GM19240 (cell line): ENCODE results near the gene STK11.
"Not testable (repeated sequence)": the region's sequence is repeated elsewhere in the genome, so short reads cannot be mapped to it uniquely, and the experiment has no call there.

ENCODE experiments used
- DNase-seq: peaks from one replicate; pipeline ENCODE4 v3.0.0; 2011; ENCODE audit warnings: low spot score; ENCODE audit not compliant: insufficient read length

Gene STK11

GRCh38 chr19:1206150-1206863, 729 bp downstream of the STK11 start:
- no peak for DNase-seq

GRCh38 chr19:1206864-1207450, 1.4 kb downstream of the STK11 start:
- no peak for DNase-seq

- not testable (repeated sequence) for DNase-seq
These were observed 3.3 kb downstream of the STK11 start for GRCh38 chr19:1208830-1209229.

GRCh38 chr19:1210227-1210538, 4.6 kb downstream of the STK11 start:
- no peak for DNase-seq

- no peak for DNase-seq
These were observed 6.1 kb downstream of the STK11 start for GRCh38 chr19:1211494-1212234.

GRCh38 chr19:1213391-1214286, 8.1 kb downstream of the STK11 start:
- no peak for DNase-seq

GRCh38 chr19:1214299-1214861, 8.8 kb downstream of the STK11 start:
- DNase-seq, result no peak

GRCh38 chr19:1214862-1215731, 9.5 kb downstream of the STK11 start:
- no peak for DNase-seq

- DNase-seq, result no peak
These were observed 11.2 kb downstream of the STK11 start for GRCh38 chr19:1216756-1217155.

GRCh38 chr19:1217366-1217765, 11.8 kb downstream of the STK11 start:
- no peak for DNase-seq

- DNase-seq, result no peak
These were observed 13.4 kb downstream of the STK11 start for GRCh38 chr19:1218751-1219567.

GRCh38 chr19:1219786-1220476, 14.4 kb downstream of the STK11 start:
- DNase-seq, result no peak

GRCh38 chr19:1220477-1220930, 14.9 kb downstream of the STK11 start:
- DNase-seq, result no peak

- no peak for DNase-seq
These were observed 15.7 kb downstream of the STK11 start for GRCh38 chr19:1220976-1221903.

- DNase-seq, result no peak
These were observed 16.3 kb downstream of the STK11 start for GRCh38 chr19:1221904-1222255.

- DNase-seq, result no peak
These were observed 16.8 kb downstream of the STK11 start for GRCh38 chr19:1222394-1222793.

- peak; percentile 84 for DNase-seq
These were observed 17.7 kb downstream of the STK11 start for GRCh38 chr19:1223018-1223855.
